SK-N-MC (cell line): Measurements from ENCODE around the gene IGLL5.

Experiments used
- DNase-seq: peaks from one replicate; pipeline ENCODE4 v3.0.0-alpha.2; 2011; ENCODE audit warnings: low read depth, low spot score
- H3K27ac ChIP-seq: fragments of 200-600 bp; sonication (generic); 2 replicates; pipeline ENCODE4 v1.5.1; 2016; ENCODE audit warnings: mixed run types
- H3K36me3 ChIP-seq: fragments of 200-600 bp; sonication (generic); 2 replicates; pipeline ENCODE4 v1.6.1; 2017; ENCODE audit warnings: antibody characterized with exemption, low read length, mixed read lengths; ENCODE audit not compliant: insufficient read depth
- H3K4me3 ChIP-seq: fragments of 200-600 bp; sonication (generic); 2 replicates; pipeline ENCODE4 v1.5.1; 2016
- H3K9ac ChIP-seq: fragments of 200-600 bp; sonication (generic); 2 replicates; pipeline ENCODE4 v1.8.0; 2017; ENCODE audit warnings: mixed run types, mixed read lengths; ENCODE audit not compliant: insufficient read length
- H3K9me3 ChIP-seq: fragments of 200-600 bp; sonication (generic); 2 replicates; pipeline ENCODE4 v1.6.1; 2017; ENCODE audit warnings: low read depth, mild to moderate bottlenecking, antibody characterized with exemption, low read length, moderate library complexity, mixed read lengths
- EZH2 ChIP-seq: fragments of 200-600 bp; sonication (generic); IDR thresholded peaks from one replicate; pipeline ENCODE4 v1.6.1; 2017; ENCODE audit warnings: antibody characterized with exemption
- FOXP2 ChIP-seq: optimal IDR thresholded peaks from 2 replicates; pipeline ENCODE3; 2011; ENCODE audit warnings: mild to moderate bottlenecking, moderate library complexity; ENCODE audit not compliant: insufficient read depth; ENCODE audit errors: extremely low read length, control extremely low read depth
- POLR2AphosphoS5 ChIP-seq: IDR thresholded peaks from 2 replicates; pipeline ENCODE4 v1.6.1; 2012; ENCODE audit warnings: mild to moderate bottlenecking, low read depth, low read length, borderline replicate concordance

The IGLL5 gene

GRCh38 chr22:22922954-22923319 is 35.3 kb downstream of the IGLL5 start:
- H3K9ac ChIP-seq, result no peak overlapping the region
- no peak for DNase-seq
- no peak overlapping the region for H3K27ac ChIP-seq
- no peak overlapping the region for H3K4me3 ChIP-seq
- no peak for TF ChIP-seq POLR2AphosphoS5
- TF ChIP-seq FOXP2, result no peak
- TF ChIP-seq EZH2, result no peak
- no peaks in the 10 kb centered on the region for H3K9me3 ChIP-seq
- no peaks in the 10 kb centered on the region for H3K36me3 ChIP-seq

- DNase-seq, result no peak
- Histone ChIP-seq H3K36me3 (no peaks in the 10 kb centered on the region), H3K27ac (no peak overlapping the region), H3K9me3 (no peaks in the 10 kb centered on the region), H3K4me3 (no peak overlapping the region), H3K9ac (no peak overlapping the region)
- TF ChIP-seq FOXP2, result no peak
- no peak for TF ChIP-seq POLR2AphosphoS5
- TF ChIP-seq EZH2, result no peak
Observed at GRCh38 chr22:22923379-22923778, 35.8 kb downstream of the IGLL5 start.

DNA sequence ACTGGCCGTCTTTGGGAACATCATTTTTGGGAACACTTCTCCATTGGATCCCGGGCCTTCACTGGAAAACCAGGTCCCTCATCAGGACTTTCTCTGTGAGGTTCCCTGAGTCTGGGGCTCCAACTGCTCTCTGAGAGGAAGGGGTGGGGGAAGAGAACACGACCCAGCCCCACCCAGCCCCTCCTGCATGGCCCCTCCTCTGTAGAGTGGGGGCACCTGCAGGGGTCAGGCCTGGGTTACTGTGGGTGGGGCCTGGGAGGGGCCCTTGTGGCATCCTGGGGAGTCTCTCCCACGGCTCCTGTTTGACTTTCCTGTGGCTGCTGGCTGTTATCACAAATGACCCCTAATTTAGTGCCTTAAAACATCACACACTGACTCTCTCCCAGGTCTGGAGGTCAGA is 36.3 kb downstream of the IGLL5 start:
- Histone ChIP-seq H3K4me3 (no peak overlapping the region), H3K27ac (no peak overlapping the region), H3K9me3 (no peaks in the 10 kb centered on the region), H3K9ac (no peak overlapping the region), H3K36me3 (no peaks in the 10 kb centered on the region)
- TF ChIP-seq EZH2 (no peak), POLR2AphosphoS5 (no peak), FOXP2 (no peak)
- DNase-seq, result no peak

- Histone ChIP-seq H3K27ac (no peak overlapping the region), H3K9ac (no peak overlapping the region), H3K4me3 (no peak overlapping the region), H3K36me3 (no peaks in the 10 kb centered on the region), H3K9me3 (no peaks in the 10 kb centered on the region)
- no peak for DNase-seq
- TF ChIP-seq FOXP2 (no peak), POLR2AphosphoS5 (no peak), EZH2 (no peak)
Observed at GRCh38 chr22:22924369-22925145, 36.9 kb downstream of the IGLL5 start.

DNA sequence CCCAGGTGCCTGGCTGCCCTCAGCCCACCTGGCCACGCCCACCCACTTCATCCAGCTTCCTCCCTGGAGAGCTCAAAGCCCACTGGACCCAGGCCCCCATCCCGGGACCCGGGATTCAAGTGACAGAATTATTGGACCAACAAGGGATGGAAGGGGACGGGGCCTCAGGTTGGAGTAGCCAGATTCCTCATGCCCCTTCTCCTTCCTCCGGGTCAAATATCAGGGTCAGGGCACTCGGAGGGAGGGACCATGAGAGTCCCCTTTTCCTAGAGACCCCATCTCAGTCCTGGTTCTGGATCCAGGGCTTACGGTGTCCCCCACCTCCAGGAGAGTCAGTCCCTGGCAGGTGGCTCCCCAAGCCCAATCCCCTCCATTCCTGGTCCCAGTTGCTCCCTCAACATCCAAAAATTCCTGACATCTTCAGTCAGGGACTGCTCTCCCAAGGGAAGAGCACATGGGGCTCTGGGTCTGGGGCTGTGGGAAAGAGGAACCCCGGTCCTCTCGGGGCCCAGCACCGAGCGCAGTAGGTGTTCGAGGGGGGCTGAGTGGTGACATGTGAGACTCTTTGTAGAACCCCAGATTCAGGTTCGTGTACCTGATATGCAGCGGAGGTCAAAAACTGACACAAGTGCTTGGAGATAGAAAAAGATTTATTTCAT is 37.7 kb downstream of the IGLL5 start:
- H3K36me3 ChIP-seq, result no peaks in the 10 kb centered on the region
- H3K4me3 ChIP-seq, result no peak overlapping the region
- no peak for TF ChIP-seq EZH2
- TF ChIP-seq POLR2AphosphoS5, result no peak
- no peak for TF ChIP-seq FOXP2
- no peak overlapping the region for H3K9ac ChIP-seq
- no peak overlapping the region for H3K27ac ChIP-seq
- no peak for DNase-seq
- H3K9me3 ChIP-seq, result no peaks in the 10 kb centered on the region

- DNase-seq, result no peak
- H3K36me3 ChIP-seq, result no peaks in the 10 kb centered on the region
- no peak overlapping the region for H3K27ac ChIP-seq
- no peaks in the 10 kb centered on the region for H3K9me3 ChIP-seq
- no peak for TF ChIP-seq EZH2
- no peak for TF ChIP-seq FOXP2
- no peak for TF ChIP-seq POLR2AphosphoS5
- no peak overlapping the region for H3K9ac ChIP-seq
- no peak overlapping the region for H3K4me3 ChIP-seq
Observed at GRCh38 chr22:22925805-22926369, 38.3 kb downstream of the IGLL5 start.

DNA sequence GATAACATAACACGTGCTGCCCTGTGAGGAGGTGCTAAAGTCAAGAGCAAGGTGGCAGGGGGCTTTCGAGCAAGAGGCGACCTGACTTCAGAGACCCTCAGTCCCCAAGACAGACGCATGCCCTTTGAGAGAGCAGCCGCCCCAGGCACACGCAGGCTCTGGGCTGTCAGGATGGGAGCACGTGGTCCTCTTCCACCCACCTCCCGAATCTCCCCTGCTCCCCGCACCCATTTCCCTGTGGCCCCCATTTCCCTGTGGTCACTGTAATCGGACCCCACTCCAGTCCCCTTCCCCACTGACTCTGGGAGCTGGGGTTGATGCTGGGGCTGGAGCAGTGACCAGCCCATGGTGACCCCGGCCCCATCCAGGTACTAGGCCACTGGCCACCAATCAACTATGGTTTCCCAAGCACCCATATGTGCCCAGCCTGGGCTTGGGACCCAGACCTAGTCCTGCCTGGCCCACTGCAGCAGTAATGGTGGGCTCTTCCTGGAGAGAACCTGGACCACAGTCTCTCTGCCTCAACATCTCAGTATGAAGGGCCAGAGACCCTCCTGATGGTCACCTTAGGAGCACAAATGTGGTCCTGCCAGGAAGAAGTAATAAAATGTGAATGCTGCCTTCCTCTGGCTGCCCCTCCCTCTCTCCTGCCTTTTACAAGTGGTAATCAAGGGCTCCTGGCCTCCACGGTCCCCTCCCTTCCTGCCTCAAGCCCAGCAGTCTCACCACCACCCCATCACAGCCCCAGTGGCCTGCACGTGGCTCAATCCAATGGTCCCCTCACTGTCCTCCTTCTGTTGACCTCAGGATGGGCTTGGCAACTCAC is 39.0 kb downstream of the IGLL5 start:
- Histone ChIP-seq H3K27ac (no peak overlapping the region), H3K9ac (no peak overlapping the region), H3K9me3 (no peaks in the 10 kb centered on the region)

More for the DNA sequence above, 39.0 kb downstream of the IGLL5 start:
- no peaks in the 10 kb centered on the region for H3K36me3 ChIP-seq
- H3K4me3 ChIP-seq, result no peak overlapping the region
- no peak for TF ChIP-seq FOXP2
- TF ChIP-seq EZH2, result no peak
- no peak for TF ChIP-seq POLR2AphosphoS5
- no peak for DNase-seq
